KG1 (cell line): ENCODE measurements around the gene GSK3B.

ENCODE experiments used
- DNase-seq: peaks from one replicate; lab custom pipeline; 2025; lab: John Stamatoyannopoulos, UW

The GSK3B gene

DNA sequence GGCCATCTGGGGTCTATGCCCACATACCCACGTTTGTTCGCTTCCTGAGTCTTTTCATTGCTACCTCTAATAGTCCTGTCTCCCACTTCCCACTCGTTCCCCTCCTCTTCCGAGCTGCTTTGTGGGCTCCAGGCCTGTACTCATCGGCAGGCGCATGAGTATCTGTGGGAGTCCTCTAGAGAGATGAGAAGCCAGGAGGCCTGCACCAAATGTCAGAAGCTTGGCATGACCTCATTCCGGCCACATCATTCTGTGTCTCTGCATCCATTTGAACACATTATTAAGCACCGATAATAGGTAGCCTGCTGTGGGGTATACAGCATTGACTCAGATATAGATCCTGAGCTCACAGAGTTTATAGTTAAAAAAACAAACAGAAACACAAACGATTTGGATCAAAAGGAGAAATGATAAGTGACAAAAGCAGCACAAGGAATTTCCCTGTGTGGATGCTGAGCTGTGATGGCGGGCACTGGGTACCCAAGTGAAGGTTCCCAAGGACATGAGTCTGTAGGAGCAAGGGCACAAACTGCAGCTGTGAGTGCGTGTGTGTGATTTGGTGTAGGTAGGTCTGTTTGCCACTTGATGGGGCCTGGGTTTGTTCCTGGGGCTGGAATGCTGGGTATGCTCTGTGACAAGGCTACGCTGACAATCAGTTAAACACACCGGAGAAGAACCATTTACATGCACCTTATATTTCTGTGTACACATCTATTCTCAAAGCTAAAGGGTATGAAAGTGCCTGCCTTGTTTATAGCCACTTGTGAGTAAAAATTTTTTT, 276.5 kb downstream of the GSK3B start:
- DNase-seq: no peak

DNA sequence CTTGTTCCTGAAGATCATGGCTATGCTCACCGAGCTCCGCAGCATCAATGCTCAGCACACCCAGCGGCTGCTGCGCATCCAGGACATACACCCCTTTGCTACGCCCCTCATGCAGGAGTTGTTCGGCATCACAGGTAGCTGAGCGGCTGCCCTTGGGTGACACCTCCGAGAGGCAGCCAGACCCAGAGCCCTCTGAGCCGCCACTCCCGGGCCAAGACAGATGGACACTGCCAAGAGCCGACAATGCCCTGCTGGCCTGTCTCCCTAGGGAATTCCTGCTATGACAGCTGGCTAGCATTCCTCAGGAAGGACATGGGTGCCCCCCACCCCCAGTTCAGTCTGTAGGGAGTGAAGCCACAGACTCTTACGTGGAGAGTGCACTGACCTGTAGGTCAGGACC, 277.2 kb downstream of the GSK3B start:
- no peak for DNase-seq

DNA sequence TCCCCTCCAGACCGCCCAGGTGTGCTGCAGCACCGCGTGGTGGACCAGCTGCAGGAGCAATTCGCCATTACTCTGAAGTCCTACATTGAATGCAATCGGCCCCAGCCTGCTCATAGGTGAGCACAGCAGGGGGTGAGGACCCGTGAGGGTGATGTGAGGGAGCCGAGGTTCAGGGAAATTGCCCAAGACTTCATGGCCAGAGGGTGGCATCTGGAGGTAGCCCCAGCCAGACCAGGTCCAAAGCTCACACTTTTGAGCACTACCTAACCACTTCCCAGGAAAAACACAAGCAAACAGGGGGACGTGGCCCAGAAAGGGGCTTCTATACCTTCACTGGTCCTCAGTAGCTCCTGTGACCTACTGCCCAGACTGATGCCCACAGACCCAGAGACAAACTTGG, 278.5 kb downstream of the GSK3B start:
- no peak for DNase-seq

DNA sequence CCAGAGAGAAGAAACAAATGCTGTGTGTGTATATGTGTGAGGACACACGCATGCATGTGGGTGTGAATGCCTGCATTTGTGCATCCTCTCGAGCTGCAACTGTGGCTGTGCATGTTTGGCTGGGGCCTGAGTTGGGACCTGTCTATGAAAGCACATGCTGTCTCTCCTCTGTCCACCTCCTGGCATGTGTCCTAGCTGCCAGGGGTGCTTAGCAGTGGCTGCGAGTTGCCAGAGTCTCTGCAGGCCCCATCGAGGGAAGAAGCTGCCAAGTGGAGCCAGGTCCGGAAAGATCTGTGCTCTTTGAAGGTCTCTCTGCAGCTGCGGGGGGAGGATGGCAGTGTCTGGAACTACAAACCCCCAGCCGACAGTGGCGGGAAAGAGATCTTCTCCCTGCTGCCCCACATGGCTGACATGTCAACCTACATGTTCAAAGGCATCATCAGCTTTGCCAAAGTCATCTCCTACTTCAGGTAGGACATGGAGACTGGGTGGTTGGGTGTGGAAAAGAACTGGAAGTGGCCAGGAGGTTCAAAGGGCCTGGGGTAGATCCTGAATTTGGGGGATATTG, 281.7 kb downstream of the GSK3B start:
- DNase-seq: no peak

DNA sequence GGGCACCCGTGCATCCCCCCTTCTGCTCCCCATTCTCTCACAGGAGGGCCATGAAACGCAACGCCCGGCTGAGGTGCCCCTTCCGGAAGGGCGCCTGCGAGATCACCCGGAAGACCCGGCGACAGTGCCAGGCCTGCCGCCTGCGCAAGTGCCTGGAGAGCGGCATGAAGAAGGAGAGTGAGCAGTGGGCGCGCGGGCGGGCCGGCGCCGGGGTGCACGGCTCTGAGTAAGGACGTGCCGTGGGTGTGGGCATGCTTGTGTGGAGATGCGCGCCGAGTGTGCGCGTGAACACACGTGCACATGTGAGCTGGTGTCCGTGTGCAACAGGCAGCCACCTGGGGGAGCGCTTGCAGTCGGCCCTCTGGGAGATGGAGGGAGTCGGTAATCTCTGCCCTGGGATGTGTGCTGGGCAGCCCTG, 284.2 kb downstream of the GSK3B start:
- DNase-seq: no peak

DNA sequence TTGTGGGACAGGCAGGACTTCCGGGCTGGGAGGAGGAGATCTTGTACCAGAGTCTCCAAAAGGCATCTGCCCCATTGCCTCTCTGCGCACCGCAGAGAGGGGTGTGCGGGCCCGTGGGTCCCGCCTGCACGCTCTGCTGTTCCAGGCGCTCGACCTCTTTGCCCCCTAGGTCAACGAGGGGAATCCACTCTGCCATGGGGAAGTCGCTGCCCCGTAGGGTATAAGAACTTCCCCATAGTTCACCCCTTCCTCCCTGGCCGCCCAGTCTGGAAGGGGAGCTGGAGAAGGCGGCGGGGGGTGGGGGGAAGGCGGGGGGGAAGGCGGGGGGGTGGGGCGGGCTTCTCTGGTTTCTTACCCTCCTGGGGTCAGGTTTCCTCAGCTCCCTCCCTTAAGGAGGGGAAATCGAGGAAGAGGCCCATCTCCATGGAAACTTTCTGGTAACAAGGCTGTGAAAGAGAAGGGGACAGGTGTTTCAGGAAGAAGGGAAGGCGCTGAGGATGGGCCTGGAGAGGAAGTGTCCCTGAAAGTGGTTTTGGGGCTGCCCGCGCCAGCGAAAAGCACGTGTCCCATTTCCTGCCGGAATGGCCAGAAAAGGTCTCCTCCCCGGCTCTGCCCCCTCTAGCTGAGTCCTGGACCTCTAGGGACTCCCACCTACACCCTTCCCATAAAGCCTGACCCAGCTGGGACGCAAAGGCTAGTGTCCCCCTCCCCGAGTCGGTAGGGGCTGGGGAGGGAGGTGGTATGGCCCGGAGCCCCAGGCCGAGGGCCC, 284.8 kb downstream of the GSK3B start:
- DNase-seq: no peak

DNA sequence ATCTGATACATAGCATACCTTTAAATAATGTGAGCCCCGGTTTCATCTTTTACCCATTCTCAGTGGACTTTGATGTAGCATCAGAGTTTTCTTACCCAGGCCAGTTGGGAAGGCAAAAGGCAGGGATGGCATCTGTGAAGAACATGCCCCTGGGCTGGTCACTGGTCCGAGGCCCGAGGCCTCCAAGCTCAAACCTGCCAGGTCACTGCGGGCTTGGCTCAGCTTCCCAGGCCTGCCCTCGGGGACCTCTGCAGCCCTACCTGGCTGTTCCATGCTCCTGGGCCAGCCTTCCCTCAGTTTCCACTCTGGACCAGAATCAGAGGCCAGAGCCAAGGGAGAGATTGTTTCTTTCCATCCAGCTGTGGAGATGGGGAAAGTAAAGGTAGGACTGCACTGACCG, 285.4 kb downstream of the GSK3B start:
- DNase-seq: no peak

DNA sequence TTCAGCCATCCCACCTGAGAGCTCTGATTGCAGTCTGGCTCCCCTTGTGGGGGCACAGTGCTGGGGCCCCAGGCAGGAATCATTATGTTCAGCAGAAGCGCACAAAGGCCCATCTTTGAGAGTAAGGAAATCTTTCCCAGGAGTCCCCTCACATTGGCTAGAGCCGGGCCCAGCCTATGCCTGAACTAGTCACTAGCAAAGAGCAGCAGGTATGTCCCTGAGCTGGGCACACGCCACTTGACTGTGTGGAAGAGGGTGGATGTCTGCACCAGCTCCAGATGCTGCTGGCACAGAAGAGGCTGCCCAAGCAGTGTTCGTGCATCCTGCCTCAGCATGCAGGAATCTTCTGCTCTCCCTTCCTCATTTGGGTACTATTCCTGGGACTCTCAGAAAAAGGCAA, 286.0 kb downstream of the GSK3B start:
- DNase-seq: no peak

DNA sequence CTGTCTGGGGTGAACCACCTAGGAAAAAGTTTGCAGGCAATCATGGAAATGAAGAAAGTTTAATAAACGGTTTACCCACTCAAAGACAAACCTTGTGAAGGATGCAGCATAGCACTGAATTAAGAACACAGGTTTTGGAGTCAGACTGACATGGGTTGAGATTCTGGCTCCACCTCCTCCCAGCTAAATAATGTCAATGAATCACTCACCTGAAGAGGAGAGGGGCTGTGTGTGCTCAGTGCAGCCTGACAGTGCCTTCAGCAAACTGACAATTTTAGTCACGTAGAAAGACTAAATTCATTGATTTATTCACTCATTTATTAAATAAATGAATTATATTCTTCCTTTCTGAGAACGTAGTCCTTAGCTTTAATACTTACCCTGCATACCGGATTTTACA, 293.4 kb downstream of the GSK3B start:
- DNase-seq: no peak

DNA sequence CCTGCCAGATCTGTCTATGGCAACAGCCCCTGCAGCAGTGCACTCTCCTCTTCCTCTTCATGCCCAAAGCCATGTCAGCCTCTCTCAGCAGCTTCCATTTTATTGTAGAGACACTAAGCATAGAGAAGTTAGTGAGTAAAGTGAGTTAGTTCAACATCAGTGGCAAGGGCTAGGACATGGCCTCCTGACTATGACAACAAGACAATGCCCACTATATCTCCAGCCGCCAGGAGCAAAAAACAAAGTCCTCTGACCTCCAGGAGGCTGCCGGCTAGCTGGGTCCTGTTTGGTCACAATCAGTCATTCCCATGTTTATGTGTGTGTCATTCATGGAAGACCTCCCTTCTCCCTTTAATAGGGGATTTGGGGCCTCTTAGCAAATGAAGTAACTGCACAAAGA, 297.5 kb downstream of the GSK3B start:
- DNase-seq: no peak

DNA sequence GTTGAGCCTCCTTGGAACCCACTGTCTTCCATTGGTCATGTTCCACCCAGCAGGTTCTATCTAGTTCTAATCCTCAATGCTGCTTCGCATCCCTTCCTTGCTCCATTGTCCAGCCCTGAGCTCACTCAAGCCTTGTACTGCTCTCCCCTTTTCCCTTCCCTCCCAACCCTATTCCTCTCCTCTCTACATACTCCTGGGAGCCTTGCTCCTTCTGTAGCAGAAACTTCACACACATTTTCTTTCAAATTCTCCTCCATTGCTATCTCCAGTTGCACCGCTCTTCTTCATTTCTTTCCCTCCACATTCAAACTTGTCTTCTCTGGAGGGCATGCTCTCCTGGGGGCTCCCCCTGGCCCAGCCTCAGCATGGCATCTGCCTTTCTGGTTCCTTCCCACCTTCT, 297.9 kb downstream of the GSK3B start:
- DNase-seq: no peak

DNA sequence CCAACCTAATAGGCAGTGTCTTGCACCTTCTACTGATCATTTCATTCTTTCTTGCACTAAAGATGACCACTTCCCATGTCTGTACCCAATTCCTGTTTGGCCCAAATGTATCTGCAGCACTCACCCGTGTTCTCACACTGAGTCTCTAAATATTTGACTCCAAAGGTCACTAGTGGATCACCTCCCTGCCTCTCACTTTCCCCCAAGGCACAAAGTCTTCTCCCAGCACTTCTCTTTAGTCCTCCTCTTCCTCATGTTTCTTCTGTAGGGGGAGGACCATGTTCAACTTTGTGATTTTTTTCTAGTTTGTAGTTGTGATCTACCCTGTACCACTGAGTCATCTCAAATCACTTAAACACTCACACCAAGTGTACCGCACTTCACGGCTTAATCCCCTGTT, 298.4 kb downstream of the GSK3B start:
- DNase-seq: no peak

DNA sequence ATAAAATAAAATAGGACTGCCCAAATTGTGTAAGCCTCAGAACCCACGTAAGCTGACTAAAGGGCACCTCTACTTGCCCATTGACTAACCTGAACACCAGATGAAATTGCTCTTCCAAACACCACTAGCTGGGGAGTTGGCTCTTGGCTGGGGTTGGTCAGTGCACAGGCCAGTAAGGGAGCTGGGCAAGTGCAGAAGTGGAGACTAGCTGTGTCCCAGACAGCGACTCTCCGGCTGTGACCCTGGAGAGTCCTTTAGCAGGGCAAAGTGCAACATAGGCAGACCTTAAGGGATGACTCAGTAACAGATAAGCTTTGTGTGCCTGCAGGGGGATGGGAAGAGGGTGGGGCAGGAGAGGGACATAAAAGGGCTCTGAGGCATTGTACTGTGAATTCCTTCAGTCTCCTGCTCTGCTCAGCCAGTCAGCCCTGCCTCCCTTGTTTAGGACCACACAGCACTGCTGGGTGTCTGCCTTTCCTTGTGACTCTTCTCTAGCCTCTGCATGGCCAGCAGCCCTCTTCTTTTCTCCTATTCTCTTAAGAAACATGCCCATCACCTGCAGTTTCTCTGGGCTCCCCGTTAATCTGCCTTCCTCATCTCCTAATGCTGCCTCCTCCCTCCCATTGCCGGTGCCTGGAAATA, 299.2 kb downstream of the GSK3B start:
- no peak for DNase-seq

DNA sequence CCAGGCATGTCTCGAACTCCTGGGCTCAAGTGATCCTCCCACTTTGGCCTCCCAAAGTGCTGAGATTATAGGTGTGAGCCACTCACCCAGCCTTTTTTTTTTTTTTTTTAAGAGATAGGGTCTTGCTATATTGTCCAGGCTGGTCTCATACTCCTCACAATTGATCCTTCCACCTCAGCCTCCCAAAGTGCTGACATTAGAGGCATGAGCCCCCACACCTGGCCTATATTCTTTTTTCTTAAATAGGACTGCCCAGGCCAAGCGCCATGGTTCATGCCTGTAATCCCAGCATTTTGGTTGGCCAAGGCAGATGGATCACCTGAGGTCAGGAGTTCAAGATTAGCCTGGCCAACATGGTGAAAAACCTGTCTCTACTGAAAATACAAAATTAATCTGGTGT, 299.8 kb downstream of the GSK3B start:
- DNase-seq: no peak

DNA sequence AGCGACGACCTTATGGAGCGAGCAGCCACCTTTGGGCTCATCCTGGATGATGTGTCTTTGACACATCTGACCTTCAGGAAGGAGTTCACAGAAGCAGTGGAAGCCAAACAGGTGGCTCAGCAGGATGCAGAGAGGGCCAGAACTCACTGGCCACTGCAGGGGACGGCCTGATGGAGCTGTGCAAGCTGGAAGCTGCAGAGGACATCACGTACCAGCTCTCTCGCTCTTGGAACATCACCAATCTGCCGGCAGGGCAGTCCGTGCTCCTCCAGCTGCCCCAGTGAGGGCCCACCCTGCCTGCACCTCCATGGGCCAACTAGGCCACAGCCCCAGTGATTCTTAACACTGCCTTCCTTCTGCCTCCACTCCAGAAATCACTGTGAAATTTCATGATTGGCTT, 302.0 kb downstream of the GSK3B start:
- no peak for DNase-seq

DNA sequence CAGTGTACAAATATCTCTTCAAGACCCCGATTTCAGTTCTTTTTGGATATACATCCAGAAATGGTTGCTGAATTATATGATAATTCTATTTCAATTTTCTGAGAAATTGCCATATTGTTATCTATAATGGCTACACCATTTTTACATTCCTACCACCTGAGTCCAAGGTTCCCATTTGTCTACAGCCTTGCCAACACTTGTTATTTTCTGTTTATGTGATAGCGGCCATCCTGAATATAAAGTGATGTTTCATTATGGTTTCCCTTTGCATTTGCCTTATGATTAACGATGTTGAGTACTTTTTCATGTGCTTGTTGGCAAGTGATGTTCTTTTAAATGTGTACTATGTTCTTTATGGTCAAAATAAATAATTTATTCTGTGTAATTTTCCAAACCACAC, 303.9 kb downstream of the GSK3B start:
- no peak for DNase-seq

DNA sequence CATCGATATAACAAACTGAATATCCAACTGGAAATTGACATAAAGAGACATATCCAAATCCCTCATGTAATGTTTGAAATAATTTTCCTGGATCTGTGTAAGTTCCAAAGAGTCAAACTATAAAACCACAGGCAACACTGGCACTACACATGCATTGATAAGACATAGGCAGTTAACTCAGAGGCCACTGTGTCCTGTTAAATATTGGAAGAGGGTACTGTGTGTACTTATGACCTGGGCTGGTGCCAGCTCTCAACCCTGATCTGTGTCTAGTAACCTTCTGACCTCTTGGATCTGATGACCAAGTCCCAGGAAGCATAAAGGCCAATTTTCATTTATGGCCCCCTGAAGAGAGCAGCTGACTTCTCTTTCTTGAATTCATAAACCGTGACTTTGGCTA, 307.8 kb downstream of the GSK3B start:
- DNase-seq: no peak

DNA sequence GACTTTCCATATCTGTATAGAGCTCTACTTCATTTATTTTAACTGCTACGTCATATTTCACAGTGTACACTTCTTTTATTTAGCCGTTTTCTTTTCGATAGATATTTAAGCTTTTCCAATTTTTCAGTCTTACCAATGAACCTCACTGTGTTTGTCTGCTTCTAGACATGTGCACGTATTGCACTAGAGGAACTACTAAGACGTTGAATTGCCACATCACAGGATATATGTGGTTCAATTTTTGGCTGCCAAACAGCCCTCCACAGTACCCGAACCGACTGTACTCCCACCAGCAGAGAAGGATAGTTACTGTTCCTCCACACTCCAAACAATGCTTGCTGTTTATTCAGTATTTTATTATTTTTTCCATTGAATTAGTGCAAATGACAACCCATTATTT, 310.4 kb downstream of the GSK3B start:
- DNase-seq: peak; percentile 34

DNA sequence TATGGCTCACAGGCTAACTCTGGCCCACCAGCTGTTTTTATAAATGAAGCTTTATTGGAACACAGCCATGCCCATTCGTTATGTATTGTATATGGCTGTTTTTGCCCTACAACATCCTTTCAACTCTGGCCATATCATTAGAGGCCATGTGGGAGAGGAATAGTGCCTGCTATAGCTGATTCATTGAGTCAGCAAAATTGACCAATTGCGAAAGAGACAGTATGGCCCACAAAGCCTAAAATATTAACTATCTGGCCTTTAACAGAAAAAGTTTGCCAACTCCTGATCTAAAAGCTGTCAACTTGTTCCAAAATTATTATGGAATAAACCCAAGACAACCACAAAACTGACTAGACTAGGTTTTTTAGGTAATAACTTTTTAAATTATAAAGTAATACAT, 311.0 kb downstream of the GSK3B start:
- DNase-seq: no peak

DNA sequence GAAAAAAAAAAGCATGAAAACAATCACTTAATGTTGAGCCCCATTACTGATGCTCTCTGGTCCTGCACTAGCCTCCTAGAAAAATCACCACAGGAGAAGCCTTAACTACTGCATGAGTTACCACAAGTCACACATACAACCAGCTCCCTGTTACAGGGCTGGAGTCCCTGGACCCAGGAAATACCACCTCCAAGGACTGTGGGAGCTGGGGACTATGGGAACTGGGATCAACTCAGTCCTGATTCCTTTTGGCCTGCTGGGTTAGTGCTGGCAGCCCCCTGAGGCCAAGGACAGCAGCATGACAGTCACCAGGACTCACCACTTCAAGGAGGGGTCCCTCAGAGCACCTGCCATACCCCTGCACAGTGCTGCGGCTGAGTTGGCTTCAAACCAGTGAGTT, 311.8 kb downstream of the GSK3B start:
- no peak for DNase-seq

DNA sequence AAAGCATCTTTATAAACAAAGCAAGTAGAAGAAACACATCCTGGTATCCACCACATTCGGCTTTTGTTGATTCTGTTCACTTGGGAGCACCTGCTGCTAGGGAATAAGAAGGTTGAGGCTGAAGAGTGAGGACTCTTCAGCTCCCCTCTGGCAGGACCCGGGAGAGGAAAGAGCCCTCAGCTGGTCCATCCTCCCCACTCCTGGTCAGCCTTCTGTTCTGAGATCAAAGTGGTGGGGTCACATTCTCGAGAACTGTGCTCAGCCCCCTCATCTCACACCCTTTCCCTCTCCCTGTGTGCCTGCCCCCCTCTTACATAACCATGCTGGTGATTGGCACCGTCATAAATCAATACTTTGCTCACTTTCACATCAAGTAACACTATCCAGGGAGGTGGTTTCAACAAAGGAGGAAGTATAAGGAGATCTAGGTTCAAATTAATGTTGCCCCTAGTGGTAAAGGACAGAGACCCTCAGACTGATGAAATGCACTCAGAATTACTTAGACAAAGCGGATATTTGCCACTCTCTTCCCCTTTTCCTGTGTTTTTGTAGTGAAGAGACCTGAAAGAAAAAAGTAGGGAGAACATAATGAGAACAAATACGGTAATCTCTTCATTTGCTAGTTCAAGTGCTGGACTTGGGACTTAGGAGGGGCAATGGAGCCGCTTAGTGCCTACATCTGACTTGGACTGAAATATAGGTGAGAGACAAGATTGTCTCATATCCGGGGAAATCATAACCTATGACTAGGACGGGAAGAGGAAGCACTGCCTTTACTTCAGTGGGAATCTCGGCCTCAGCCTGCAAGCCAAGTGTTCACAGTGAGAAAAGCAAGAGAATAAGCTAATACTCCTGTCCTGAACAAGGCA, 312.7 kb downstream of the GSK3B start, which contains the start of gene NR1I2:
NR1I2 (plus strand) TSS at position 772 of the 869 bp plus-strand sequence.
- no peak for DNase-seq
